ENCODE measurements around the gene MGMT.

MGMT gene

DNA sequence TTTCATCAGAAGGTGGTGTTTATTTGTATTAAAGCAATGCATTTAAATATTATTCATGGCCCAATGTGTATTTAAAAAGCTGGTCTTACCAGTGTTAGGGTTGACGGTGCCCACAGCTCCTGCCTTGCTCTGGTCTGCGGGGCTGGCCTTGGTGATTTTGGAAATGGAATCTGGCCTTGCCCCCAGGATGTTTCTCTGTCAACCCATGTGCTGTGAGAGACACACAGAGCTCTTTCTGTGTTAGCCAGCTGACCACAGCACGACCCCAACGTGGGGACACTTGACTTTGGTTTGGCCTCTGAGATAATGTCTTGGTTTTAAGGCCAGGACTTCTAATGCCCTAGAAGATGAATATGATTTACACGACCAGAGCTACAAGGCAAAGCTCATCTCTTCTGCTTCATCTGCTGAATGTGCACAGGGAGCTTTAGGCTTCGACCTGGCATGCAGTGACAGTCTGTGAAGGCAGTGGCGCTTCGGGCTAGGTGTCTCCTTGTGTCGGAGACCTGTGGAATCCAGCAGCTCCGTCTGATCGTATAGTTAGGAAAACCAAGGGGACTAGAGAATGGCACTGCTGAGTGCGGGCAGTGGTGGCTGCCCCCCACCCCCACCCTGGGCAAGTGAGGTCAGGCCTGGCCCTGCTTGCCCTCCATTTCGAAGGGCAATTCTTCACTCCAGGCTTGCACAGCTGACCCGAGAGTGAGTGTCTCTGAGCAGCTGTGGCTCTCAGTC, 250.9 kb downstream of the MGMT start:
- no peak for DNase-seq

DNA sequence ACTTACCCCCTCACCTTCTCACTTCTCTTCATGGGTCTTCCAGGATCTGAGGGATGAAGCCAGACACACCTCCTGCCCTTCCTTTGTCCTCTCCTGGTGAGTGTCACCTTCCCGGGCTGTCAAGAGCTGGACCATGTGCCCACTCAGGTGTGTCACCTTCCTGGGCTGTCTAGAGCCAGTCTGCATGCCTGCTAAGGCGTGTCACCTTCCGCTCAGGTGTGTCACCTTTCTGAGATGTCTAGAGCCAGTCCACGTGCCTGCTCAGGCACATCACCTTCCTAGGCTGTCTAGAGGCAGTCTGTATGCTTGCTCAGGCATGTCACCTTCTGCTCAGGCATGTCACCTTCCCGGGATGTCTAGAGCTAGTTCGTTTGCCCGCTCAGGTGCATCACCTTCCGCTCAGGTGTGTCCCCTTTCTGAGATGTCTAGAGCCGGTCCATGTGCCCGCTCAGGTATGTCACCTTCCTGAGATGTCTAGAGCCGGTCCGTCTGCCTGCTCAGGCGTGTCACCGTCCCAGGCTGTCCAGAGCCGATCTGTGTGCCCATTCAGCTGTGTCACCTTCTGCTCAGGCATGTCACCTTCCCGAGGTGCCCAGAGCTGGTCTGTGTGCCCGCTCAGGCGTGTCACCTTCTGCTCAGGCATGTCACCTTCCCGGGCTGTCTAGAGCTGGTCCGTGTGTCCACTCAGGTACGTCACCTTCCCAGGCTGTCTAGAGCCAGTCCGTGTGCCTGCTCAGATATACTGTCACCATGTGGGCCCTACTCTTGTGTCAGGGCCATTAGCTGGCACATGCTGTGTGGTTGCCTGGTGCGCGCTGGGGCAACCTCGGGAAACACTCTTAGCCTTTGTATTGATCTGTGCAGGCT, 251.7 kb downstream of the MGMT start:
- no peak for DNase-seq

DNA sequence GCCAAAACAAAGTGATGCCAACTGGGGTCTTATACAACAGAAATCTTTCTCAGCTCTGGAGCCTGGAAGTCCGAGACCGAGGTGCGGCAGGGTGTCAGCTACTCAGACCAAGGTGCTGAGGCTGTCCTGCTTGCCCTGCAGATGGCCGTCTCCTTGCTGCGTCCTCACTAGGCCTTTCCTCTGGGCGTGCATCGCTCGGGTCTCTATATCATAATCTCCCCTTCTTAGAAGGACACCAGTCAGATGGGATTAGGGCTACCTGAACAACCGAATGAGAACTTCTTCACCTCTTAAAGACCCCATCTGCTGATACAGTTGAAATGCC, 252.3 kb downstream of the MGMT start:
- DNase-seq = no peak

DNA sequence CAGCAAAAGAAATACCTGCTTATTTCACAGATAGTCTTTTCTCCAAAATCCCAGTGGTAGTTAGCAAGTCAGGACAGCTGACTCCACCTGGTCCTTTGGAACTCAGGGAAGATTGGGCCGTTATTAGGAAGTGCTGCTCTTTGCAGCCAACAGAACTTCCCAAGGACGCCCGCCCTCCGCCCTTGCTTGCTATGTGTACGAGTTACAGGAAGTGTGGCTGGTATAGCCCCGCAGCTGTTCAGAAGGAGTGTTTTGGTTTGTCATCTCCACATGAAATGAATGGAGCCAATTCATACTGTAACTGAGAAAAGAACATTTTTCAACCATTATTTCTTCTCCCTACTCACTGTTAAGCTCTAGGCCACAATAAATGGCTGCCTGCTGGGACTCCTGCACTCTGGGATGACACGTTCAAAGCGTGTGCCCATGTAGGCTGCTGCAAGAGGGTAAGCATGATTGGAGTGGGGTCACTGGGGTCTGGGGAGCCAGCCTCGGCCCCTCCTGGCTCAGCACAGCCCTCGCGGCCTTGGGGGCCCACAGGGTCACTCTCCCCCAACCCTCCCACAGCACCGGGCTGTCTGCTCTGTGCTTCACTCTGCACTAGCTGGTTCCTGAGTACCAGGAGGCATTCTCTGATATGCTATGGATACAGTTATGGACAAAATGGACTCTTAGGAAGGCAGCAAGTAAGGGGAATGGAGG, 253.0 kb downstream of the MGMT start:
- no peak for DNase-seq

DNA sequence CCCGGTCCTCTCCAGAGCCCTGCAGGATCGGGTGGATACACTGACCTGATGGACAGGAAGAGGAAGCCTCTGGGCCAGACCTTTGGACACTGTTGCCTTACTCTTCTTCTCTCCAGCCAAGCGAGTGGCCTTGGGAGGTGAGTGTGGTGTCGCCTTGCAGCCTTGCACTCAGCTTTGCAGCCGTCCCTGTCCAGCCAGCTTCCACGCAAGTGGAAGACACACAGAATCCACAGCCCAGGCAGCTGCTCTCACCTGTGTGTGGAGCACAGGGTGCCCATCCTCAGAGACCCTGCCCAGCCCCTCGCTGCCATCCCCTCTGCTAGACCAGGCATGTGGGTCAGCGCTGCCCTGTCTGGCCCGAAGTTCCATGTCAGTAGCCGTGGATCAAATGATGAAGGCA, 258.0 kb downstream of the MGMT start:
- no peak for DNase-seq

DNA sequence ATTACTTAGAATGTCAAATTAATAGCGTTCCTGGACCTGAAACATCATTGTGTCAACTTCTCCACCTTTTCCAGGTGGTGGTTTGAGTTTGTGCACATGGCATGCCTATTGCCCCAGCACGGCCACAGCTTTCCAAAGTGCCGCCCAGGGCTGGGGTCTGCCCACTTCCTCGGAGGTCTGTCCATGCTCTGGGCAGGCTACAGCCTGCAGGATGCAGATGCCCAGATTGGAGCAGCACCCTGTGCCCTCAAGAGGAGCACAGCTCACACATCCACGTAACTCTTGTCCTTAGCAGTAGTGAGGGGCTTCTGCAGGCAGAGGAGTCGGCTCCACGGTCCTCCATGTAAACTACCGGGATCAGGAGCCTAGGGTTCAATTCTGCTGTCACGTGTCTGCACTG, 258.4 kb downstream of the MGMT start:
- DNase-seq = no peak

DNA sequence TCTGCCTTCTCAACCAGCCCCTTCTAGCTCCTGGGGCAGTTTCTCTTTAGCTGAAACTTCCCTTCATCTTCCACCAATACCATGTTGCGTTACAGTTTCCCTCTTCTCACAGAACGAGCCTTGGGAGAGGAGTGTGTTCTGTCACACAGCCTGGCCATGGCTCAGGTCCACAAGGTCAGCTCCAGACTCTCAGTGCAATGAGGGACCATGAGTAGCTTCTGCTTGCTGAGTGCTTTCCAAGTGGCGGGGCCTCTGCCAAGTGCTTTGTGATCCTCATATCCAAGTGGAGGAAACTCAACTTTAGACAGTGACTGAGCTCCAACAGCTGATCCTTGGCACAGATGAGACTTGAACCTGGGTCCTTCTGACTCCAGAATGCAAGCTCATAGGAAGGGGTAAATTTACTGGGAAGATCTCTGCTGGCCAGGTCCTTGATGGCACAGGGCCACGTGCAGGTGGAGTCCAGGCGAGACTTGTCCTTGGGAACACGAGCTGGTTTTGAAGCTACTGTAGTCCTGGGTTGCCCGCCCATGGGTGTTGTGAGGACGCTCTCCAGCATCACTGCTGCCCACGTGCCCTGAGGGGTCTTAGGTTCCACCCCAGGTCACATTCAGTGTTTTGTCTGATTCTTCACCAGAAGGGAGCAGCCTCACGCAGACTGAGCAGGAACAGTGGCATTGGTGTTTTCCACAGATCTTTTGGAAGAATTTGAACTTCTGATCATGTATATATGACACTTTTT, 259.0 kb downstream of the MGMT start:
- DNase-seq = no peak

DNA sequence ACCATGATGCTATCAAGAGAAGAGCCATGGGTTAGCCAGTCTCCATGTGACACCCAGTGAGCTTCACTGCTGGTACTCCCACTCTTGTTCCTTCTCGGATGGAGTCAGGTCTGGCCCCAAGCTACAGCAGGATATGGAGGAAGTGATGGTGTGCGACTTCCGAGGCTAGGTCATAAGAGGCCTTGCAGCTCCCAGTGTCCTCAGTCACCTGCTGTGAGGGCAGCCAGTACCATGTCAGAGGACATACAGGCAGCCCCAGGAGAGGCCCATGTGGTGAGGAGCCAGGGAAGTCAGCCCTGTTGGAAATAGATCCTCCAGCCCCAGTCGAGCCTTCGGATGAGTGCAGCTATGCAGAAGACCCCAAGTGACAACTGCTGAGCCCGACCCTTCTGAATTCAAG, 260.0 kb downstream of the MGMT start:
- DNase-seq = no peak

DNA sequence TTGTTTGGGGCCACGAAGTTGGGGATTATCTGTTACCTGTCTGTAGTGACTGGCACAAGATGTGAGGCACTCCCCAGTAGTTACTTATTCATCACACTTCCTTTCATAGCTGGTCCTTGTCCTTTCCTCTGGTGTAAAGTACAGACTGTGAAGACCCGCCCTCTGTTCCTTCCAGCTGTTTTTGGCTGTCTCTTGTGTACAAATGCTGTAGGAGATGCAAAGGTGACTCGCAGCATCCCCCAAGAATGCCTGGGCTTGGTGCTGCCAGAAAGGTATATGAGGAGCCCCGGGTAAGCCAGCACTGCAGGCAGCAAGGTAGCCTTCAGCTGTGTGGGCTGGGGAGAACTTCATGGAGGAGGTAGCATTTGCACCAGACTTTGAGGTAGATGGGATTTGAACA, 260.5 kb downstream of the MGMT start:
- no peak for DNase-seq

DNA sequence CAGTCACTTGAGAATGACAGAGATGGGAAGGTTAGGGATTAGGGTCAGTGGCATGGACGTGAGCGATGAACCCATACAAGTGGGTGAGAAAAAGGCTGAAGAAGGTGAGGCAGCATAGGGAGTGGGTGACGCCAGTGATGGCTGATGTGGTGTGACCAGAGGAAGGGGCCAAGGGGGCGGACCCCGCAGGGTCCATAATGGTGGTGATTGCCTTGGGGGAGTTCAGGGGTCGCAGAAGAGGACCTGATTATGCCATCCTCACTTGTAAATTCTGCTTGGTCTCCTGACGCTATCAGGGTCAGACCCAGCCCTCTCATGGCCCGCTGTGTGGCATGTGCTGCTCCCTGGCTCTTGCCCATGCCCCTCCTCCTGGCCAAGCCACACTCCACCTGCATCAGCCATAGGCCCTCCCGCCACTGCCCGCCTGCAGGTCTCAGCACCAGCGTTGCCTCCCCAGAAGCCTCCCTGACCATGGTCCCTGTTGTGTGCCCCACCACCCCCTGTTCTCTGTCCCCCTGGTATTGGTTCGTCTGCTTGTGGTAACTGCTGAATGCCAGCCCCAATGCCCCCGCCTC, 261.3 kb downstream of the MGMT start:
- DNase-seq = no peak

DNA sequence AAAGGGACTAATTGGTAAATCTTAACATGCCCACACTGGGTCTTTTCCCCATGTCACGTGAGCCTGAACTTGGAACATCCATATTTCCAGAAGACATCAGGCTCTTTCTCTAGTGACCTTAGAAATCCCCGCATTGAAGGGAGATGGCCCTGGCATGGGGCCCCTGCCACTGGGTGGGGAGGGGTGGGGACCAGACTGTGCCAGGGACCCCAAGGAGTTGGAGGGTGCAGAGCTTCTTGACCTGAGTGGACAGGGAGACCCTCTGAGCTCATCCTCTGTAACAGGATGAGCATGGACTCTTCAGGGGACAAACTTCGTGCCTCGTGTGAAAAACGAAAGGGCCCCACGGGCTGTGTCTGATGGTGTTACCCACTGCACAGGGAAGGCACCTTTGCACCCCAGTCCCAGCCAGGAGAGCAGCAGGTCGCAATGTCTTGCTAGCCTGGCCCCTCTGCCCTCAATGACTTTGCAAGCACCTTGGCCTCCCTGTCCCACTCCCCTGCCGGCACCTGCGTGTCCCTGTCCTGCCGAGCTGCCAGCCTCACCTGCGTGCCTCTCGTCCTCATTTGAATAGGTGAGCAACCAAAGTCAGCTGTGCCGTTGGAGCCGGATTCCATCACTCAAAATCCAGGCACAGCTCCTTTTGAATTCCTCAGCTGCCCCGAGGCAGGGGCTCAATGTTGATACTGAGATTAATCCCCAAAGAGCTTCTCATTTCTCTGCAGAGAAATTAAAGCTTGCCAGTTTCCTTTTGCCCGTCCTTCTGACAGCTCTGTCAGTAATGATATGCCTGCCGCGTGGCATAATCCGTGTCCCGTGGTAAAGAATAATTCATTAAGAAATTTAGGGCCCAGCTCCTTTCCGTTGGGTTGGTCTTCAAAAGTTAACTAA, 262.1 kb downstream of the MGMT start:
- no peak for DNase-seq

DNA sequence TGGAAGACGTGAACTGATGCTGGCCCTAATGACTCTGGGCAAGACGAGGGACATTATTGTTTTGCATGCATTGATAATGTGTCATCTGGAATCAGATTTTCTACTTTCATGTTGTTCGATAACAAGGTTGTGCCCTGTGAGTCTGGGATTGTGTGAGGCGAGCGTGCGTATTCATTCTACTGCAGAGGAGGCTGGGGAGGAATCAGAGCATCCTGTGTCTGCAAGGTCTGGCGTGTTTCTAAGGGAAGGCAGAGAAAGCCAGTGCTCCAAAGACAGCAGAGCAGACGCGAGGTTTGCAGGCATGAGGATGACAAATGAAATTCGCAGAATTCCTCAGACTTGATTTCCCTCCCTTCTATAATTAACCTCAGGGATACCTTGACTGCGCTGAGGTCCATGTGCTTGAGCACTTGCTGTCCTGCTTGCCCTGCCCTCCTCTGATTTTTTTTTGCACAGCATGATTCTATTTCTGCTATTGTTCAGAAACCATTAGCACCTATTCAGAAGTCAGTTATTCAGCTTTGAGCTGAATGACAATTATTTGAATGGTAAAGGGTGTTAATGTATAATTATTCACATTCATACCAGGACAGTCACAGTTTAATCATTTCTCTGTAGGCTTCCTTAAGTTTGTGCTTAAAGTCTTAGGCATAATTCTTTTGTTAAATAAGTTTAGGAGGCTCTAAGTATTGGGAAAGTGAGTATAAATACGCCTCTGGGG, 263.4 kb downstream of the MGMT start:
- no peak for DNase-seq

DNA sequence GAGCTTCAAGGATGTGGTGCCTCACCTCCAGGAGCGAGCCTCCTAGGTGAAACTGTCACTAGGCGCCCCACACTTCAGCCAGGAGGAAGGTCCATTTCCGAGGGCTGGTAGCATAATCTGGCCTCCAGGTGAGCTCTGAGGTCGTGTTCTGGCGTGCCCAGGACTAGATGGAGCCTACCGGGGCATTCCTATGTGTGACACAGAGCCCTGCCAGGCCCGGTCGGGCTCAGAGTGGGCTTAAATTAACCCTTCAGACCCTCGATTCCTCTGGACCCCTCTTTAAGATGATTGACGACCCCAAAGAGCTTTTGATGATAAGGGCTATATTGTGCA, 263.9 kb downstream of the MGMT start:
- no peak for DNase-seq

DNA sequence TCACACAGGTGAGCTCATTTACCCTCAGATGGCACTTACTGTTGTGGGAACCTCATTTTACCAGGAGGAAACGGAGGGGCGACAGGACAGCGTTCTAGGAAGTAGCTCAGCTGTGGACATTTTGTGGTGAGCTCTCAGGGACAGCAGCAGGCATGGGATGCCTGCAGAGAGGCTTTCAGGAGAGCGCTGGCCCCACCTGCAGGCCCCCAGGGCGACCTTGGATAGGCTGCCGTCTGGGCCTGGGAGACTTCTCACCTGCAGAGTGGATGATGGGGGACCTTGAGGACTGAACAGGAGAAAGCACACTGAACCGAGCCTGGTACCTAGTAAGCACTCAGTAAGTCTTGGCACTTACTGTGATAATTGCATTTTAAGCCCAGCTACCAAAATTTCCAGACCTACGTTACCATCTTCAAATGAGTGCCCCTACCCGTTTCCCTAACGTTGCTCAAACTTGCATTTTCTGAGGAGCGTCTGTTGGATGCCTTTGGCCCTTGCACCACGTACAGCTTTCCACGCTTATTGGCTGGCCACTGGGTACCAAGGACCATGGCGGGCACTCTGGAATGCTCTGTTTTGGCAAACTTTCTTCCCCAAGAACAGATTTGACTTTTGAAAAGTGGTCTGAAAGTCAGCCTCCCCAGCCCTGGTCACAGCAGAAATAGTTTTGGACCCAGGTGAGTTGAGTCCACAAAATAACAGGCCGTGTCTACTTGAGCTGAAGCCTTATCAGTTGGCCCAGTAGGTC, 273.7 kb downstream of the MGMT start:
- DNase-seq = no peak

DNA sequence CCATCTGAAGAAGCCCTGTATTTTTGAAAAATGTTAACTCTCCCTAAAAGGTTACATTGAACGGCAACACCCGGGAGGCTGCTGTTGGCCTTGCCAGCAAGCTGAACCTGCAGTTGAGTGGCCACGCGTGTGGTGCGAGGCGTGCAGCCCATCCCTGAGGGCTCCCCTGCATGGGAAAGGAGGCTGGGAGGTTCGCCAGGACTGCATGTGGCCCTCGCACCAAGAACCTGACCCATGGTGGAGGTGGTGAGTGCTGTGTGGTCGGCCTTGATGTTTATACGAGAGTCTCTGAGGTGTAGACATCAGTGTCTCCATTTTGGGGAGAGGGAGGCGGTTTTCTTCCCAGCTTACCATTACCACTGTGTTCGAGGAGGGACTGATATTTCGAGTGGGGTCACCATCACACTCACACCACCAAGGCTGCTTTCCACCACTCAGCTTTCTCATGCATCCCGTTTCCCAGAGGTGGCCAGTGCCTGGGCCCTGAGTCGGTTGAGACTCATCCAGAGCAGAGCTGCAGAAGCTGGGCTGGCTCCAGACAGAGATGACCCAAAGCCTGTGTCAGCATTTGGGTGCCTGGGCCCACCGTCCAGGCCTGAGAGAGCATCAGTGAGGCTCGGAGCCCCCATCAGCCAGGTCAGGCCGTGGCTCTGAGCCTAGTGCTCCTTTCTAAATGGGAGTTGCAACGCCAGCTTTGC, 274.4 kb downstream of the MGMT start:
- no peak for DNase-seq

DNA sequence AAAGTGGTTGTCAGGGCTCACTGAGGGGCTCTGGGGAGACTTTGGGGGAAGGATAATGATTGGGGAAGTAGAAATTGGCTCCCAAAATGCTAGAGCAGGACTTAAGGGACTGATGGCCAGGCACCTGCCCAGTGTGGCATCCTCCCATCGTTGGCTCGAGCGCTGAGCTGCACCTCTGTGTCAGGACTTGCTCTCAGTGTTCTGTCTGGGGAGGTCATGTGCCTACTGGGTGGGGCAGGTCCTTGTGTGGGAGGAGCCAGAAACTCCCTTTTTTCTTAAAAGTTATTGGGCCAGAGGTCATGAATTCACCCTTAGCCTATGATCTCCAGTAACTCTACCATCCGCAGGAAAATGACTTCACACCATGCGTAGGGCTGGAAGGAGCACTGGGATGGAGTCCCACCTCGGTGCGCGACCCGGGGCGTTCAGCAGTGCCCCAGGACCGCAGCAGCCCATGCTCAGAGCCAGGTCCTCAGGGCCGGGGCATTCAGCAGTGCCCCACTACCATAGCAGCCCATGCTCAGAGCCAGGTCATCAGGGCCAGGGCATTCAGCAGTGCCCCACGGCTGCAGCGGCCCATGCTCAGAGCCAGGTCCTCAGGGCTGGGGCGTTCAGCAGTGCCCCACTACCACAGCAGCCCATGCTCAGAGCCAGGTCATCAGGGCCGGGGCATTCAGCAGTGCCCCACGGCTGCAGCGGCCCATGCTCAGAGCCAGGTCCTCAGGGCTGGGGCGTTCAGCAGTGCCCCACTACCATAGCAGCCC, 275.1 kb downstream of the MGMT start:
- no peak for DNase-seq

DNA sequence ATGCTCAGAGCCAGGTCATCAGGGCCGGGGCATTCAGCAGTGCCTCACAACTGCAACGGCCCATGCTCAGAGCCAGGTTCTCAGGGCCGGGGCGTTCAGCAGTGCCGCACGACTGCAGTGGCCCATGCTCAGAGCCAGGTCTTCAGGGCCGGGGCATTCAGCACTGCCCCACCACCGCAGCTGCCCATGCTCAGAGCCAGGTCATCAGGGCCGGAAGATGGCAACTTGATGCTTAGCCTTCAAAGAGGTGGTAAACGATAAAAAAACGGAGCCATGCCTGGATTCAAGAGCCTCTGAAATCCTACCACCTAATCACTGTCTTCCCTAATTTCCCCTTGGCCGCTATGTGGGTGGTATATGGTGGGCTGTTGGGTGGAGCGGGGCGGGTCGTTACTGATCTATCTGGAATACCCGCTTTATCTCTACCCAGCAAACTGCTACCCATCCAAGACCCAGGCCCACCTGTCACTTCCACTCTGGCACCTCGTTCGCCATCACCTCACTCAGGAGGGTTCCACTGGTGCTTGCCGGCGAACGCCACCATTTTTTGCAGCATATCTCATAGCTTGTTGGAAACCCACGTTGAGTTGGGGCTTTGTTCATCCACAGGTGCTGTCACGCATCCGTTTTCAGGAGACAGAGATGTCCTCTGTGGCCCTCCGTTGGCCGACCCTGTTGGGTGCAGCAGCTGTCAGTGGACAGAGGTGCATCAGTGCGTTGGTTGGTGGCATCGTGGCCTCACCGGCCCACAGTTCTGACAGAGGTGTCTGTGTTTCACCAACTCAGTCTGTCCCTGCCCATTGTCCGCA, 275.9 kb downstream of the MGMT start:
- DNase-seq = no peak

DNA sequence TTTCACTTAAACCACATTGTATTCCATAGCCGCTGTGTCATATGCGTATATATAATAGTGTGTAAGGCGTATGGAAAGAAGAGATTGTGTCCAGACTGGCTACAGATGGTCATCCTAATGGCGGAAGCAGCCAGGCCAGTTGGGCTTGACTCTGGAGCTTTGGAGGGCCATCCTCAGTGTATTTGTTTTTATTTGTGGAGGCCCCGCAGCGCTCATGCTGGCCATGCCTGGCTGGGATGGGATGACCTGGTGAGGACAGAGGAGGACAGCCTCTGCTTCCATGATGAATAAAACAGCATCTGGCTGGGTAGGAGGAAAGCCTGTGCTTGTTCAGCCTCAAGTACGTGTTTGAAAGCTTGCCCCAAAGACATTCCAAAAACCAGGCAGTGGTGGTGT, 276.7 kb downstream of the MGMT start:
- no peak for DNase-seq

Measured in stimulated activated CD4-positive, alpha-beta T cell treated with anti-CD3 and anti-CD28 coated beads, Interleukin-4, amount 100 ng/mL, for 1 hour (primary cell).